Adipocyte (in vitro differentiated cells): ENCODE results near the gene SCAP.

Experiments
- DNase-seq: peaks from one replicate; pipeline ENCODE4 v3.0.0-alpha.2; 2015; ENCODE audit warnings: low read depth
- H3K27me3 ChIP-seq: replicated peaks from 2 replicates; pipeline ENCODE4 v1.7.0; 2013; ENCODE audit warnings: mild to moderate bottlenecking, low read length, moderate library complexity; ENCODE audit not compliant: control insufficient read depth, insufficient read depth
- H3K36me3 ChIP-seq: 2 replicates; pipeline ENCODE4 v1.7.0; 2013; ENCODE audit warnings: low read length, mild to moderate bottlenecking, moderate library complexity; ENCODE audit not compliant: control insufficient read depth, insufficient read depth, severe bottlenecking
- H3K4me1 ChIP-seq: 2 replicates; pipeline ENCODE4 v1.7.0; 2013; ENCODE audit warnings: mild to moderate bottlenecking, low read length, moderate library complexity; ENCODE audit not compliant: control insufficient read depth, insufficient read depth
- H3K4me3 ChIP-seq: 2 replicates; pipeline ENCODE4 v1.7.0; 2013; ENCODE audit warnings: mild to moderate bottlenecking, low read length, moderate library complexity
- H3K9ac ChIP-seq: 2 replicates; pipeline ENCODE4 v1.7.0; 2013; ENCODE audit warnings: mild to moderate bottlenecking, low read length, moderate library complexity
- H3K9me3 ChIP-seq: 2 replicates; pipeline ENCODE4 v1.7.0; 2013; ENCODE audit warnings: mild to moderate bottlenecking, low read length, moderate library complexity; ENCODE audit not compliant: control insufficient read depth

SCAP gene

GRCh38 chr3:47420511-47421484, 54.9 kb downstream of the SCAP start:
- Histone ChIP-seq H3K9me3 (no peaks in the 10 kb centered on the region), H3K9ac (peak overlapping the region; percentile 79), H3K27me3 (no peaks in the 10 kb centered on the region), H3K36me3 (peaks cover 49% of the 10 kb centered on the region), H3K4me3 (peak overlapping the region; percentile 11), H3K4me1 (peaks cover 4% of the 10 kb centered on the region)
- DNase-seq: peak; percentile 95

DNA sequence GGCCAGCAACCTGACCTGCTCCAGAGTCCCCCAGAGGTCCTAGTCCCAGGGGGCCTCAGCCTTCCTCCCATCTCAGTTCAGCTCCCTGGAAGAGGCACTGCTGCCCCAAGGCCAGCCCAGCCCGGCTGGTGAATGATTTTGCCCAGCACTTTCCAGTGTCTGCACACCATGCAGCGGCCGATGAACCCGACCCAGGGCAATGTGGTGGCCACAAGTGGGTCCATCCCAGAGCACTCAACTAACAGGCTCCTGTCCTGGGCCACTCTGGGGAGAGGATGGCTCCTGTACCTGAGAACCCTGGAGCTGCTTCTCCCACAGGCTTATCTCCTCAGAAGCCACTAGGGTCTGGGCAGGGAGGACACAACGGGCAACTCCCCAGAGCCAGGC, 55.7 kb downstream of the SCAP start:
- H3K36me3 ChIP-seq: peaks cover 46% of the 10 kb centered on the region
- no peaks in the 10 kb centered on the region for H3K9me3 ChIP-seq
- DNase-seq: no peak
- H3K9ac ChIP-seq: no peak overlapping the region
- H3K4me1 ChIP-seq: peaks cover 4% of the 10 kb centered on the region
- no peak overlapping the region for H3K4me3 ChIP-seq
- H3K27me3 ChIP-seq: no peaks in the 10 kb centered on the region

- H3K36me3 ChIP-seq: peaks cover 45% of the 10 kb centered on the region
- no peak overlapping the region for H3K9ac ChIP-seq
- peaks cover 9% of the 10 kb centered on the region for H3K4me1 ChIP-seq
- H3K27me3 ChIP-seq: no peaks in the 10 kb centered on the region
- H3K4me3 ChIP-seq: no peak overlapping the region
- no peaks in the 10 kb centered on the region for H3K9me3 ChIP-seq
- DNase-seq: no peak
Measured at GRCh38 chr3:47419083-47420043, 56.4 kb downstream of the SCAP start.

DNA sequence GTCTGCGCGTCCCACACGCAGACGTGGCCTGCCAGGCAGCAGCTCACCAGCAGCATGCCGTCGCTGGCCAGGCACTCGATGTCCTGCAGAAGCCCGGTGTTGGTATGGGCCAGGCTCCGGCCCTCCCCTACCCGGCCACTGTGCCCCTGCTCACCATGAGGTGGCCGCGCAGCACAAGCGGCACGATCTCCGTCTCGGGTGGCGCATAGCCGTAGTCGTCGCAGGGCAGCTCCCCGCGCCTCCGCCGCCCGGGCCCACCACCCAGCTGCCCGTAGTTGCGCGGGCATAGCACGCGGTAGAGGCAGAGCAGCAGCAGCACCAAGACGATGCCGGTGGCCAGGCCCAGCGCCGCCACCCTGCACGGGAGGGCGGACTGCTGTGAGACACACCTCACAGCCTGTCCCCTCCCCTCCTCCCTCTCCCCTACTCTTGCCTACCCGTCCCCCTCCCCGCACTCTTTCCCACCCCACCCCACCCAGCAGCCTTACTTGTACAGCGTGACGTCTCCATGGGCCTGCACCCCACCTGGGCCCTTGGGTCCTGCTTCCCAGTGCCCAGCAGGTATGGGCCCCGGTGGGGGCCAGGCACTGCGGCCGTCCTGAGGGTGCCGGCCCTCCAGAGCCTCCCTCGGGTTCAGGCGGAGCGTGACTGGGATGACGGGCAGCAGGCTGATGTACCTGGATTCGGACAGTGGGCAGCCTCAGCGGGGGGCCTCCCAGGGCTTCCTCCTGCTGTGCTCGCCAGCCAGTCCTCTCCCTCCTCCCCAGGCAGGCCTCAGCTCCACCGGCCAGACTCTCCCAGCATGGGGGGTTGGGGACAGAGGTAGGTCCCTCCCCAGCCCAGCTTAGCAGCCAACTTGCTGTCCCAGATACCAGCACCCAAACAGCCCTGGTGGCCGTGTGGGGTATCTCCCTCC, 57.3 kb downstream of the SCAP start:
- DNase-seq: no peak
- Histone ChIP-seq H3K4me3 (no peak overlapping the region), H3K27me3 (no peaks in the 10 kb centered on the region), H3K9me3 (no peaks in the 10 kb centered on the region), H3K36me3 (peaks cover 46% of the 10 kb centered on the region), H3K9ac (no peak overlapping the region), H3K4me1 (peaks cover 13% of the 10 kb centered on the region)

DNA sequence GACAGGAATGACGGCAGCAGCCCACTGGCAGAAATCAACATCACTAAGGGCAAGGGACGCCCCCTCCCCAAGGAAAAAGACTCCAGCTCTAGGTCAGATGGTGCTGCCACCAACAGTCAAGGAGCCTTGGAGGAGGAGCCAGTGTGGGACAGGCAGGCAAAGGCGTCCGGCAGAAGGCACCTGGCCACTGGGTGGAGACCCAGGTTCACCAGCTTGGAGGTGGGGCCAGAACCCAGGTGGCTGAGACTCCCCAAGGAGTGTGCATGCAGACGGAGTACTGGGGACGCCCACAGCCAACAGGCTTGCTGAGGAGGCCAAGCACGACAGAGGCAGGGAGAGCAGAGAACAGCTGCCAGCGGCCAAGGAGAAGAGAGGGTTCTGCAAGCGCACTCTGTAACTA, 59.7 kb downstream of the SCAP start:
- DNase-seq: no peak
- Histone ChIP-seq H3K27me3 (no peaks in the 10 kb centered on the region), H3K4me1 (peaks cover 9% of the 10 kb centered on the region), H3K4me3 (no peak overlapping the region), H3K9me3 (no peaks in the 10 kb centered on the region), H3K36me3 (peaks cover 62% of the 10 kb centered on the region), H3K9ac (no peak overlapping the region)

GRCh38 chr3:47414666-47415587, 60.8 kb downstream of the SCAP start:
- DNase-seq: no peak
- peaks cover 55% of the 10 kb centered on the region for H3K36me3 ChIP-seq
- no peak overlapping the region for H3K4me3 ChIP-seq
- no peaks in the 10 kb centered on the region for H3K27me3 ChIP-seq
- H3K4me1 ChIP-seq: peaks cover 9% of the 10 kb centered on the region
- no peaks in the 10 kb centered on the region for H3K9me3 ChIP-seq
- H3K9ac ChIP-seq: no peak overlapping the region

- H3K9ac ChIP-seq: no peak overlapping the region
- no peak for DNase-seq
- no peaks in the 10 kb centered on the region for H3K9me3 ChIP-seq
- H3K27me3 ChIP-seq: no peaks in the 10 kb centered on the region
- no peak overlapping the region for H3K4me3 ChIP-seq
- peaks cover 9% of the 10 kb centered on the region for H3K4me1 ChIP-seq
- H3K36me3 ChIP-seq: peaks cover 54% of the 10 kb centered on the region
Measured at GRCh38 chr3:47414161-47414564, 61.6 kb downstream of the SCAP start.

GRCh38 chr3:47413751-47414150, 62.0 kb downstream of the SCAP start:
- Histone ChIP-seq H3K4me1 (peaks cover 9% of the 10 kb centered on the region), H3K4me3 (no peak overlapping the region), H3K36me3 (peaks cover 54% of the 10 kb centered on the region), H3K27me3 (no peaks in the 10 kb centered on the region), H3K9ac (no peak overlapping the region), H3K9me3 (no peaks in the 10 kb centered on the region)
- DNase-seq: no peak

DNA sequence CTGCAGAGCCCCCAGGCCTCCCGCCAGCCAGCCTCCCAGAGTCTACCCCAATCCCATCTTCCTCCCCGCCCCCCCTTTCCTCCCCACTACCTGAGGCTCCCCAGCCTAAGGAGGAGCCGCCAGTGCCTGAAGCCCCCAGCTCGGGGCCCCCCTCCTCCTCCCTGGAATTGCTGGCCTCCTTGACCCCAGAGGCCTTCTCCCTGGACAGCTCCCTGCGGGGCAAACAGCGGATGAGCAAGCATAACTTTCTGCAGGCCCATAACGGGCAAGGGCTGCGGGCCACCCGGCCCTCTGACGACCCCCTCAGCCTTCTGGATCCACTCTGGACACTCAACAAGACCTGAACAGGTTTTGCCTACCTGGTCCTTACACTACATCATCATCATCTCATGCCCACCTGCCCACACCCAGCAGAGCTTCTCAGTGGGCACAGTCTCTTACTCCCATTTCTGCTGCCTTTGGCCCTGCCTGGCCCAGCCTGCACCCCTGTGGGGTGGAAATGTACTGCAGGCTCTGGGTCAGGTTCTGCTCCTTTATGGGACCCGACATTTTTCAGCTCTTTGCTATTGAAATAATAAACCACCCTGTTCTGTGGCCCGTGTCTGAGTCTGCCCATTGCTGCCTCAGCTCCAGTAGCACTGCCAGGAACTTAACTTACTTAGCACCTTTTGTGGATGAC, 62.8 kb downstream of the SCAP start:
- Histone ChIP-seq H3K4me3 (no peak overlapping the region), H3K4me1 (peaks cover 14% of the 10 kb centered on the region), H3K9ac (no peak overlapping the region), H3K36me3 (peaks cover 61% of the 10 kb centered on the region), H3K27me3 (no peaks in the 10 kb centered on the region), H3K9me3 (no peaks in the 10 kb centered on the region)
- DNase-seq: no peak
